Stomach (tissue), 9 donors: ENCODE measurements around the gene SOX6. TPM values are rescaled to one million over a fixed set of nuclear protein-coding genes. Genes with fewer than 3 reads are reported as not detected.

ENCODE experiments used
- DNase-seq, 2 donors: peaks; one replicate each; pipeline versions ENCODE4 v3.0.0 to v3.0.0-alpha.2; 2013 to 2019
- H3K27ac ChIP-seq, 5 donors: fragments of 200-600 bp in 4 of 5; sonication (generic) in 4 of 5; one replicate each; pipeline ENCODE4 v1.5.1; 2013 to 2019; ENCODE audit warnings: mild to moderate bottlenecking in 1 of 5, moderate library complexity in 1 of 5
- H3K27me3 ChIP-seq, 3 donors: fragments of 200-600 bp; sonication (generic); one replicate each; pipeline ENCODE4 v1.5.1; 2017 to 2019; ENCODE audit warnings: mixed run types in 1 of 3
- H3K36me3 ChIP-seq, 4 donors: fragments of 200-600 bp; sonication (generic); 1 replicate in 3 of 4; 2 replicates in 1 of 4; pipeline ENCODE4 v1.5.1; 2016 to 2019
- H3K4me1 ChIP-seq, 4 donors: fragments of 200-600 bp; sonication (generic); one replicate each; pipeline ENCODE4 v1.5.1; 2016 to 2019
- H3K4me3 ChIP-seq, 4 donors: fragments of 200-600 bp; sonication (generic) in 3 of 4; one replicate each; pipeline ENCODE4 v1.5.1; 2016 to 2019; ENCODE audit warnings: mild to moderate bottlenecking in 1 of 4
- H3K9me3 ChIP-seq, 4 donors: fragments of 200-600 bp; sonication (generic); one replicate each; pipeline ENCODE4 v1.5.1; 2016 to 2019
- CTCF ChIP-seq, 7 experiments: fragments of 450-650 bp in 4 of 7; fragments of 200-600 bp in 3 of 7; sonication (generic) in 3 of 7; IDR thresholded peaks; one replicate each; pipeline ENCODE4 v1.5.1; 2016 to 2019; ENCODE audit warnings: antibody characterized with exemption in 7 of 7, control low read depth in 2 of 7, mild to moderate bottlenecking in 1 of 7
- EP300 ChIP-seq: sonication (generic); formaldehyde crosslinking; IDR thresholded peaks from one replicate; pipeline ENCODE4 v1.6.1; 2017; ENCODE audit warnings: antibody characterized with exemption
- POLR2A ChIP-seq, 4 donors: fragments of 450-650 bp; IDR thresholded peaks; one replicate each; pipeline ENCODE4 v1.6.1; 2016; ENCODE audit warnings: antibody characterized with exemption in 4 of 4, control low read depth in 2 of 4, mild to moderate bottlenecking in 1 of 4, moderate library complexity in 1 of 4
- POLR2AphosphoS5 ChIP-seq, 3 donors: sonication (generic); formaldehyde crosslinking; IDR thresholded peaks; one replicate each; pipeline ENCODE4 v1.6.1; 2016; ENCODE audit warnings: antibody characterized with exemption in 3 of 3
- WGBS, 5 donors: extraction: QIAGEN DNeasy Blood & Tissue Kit in 3 of 5; methylation state at CpG; one replicate each; pipeline versions ENCODE4 v1.1.5 to v1.1.7; 2013 to 2018; 5-methylcytosine and 5-hydroxymethylcytosine counted together
- intact Hi-C: fragments of 100-400 bp; cut with DNase I; formaldehyde crosslinking; loops from one replicate; pipeline ENCODE4 v1.15.1; 2023; ENCODE audit warnings: low total_unique reads
- polyA plus RNA-seq, 3 donors: library from polyadenylated mRNA; stranded (reverse); fragments of 200-250 nt; gene quantifications; one replicate each; pipeline ENCODE4 v1.2.3, GENCODE V29; 2013
- total RNA-seq, 5 donors: library from RNA; depleted of rRNA; stranded (reverse); fragments of >200 nt; gene quantifications; one replicate each; pipeline versions ENCODE4 v1.1.0 to v1.2.3, GENCODE V29; 2014 to 2016
- donor health status: healthy with polysubstance abuse.
- donor health status: Bipolar disorder and iron deficiency.
- donor health status: healthy.

The SOX6 gene
- total and polyA plus RNA-seq, 8 donors = 1.2 to 13.6 (median 4.5) TPM

DNA sequence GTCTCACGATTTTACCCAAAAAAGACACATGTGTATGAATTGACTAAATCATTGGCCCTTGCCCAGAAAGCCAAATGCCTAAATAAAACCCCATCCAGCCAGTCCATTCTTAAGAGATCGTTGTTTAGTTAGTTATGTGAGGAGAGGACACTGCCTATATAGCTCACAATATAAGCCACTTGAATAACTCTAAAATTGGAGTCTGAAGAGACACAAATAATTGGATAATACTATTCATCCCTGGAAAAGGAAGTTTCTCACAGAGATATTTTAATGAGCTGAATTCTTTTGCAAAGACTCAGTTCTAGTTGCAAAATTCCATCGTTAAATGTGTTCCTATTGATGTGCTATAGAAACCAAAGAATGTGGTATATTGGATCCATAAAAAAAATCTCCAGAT is 176.7 kb downstream of the SOX6 start:
- 77 to 89% (median 81%) methylated on average over 3 of the region's 3 CpGs for WGBS, 5 donors
- no peaks in the 10 kb centered on the region for H3K9me3 ChIP-seq
- H3K27ac ChIP-seq = no peak overlapping the region
- intact Hi-C loops = no loop called here
- peaks cover 0 to 9% (median 0%) of the 10 kb centered on the region in 4 donors for H3K4me1 ChIP-seq
- no peaks in the 10 kb centered on the region for H3K27me3 ChIP-seq
- TF ChIP-seq POLR2AphosphoS5 (IDR thresholded peaks at IDR 0.05) (no peak), POLR2A (IDR thresholded peaks at IDR 0.05) (no peak), EP300 (no peak), CTCF (IDR thresholded peaks at IDR 0.05) (no peak)
- no peak for DNase-seq
- H3K36me3 ChIP-seq = no peaks in the 10 kb centered on the region
- H3K4me3 ChIP-seq = no peak overlapping the region

DNA sequence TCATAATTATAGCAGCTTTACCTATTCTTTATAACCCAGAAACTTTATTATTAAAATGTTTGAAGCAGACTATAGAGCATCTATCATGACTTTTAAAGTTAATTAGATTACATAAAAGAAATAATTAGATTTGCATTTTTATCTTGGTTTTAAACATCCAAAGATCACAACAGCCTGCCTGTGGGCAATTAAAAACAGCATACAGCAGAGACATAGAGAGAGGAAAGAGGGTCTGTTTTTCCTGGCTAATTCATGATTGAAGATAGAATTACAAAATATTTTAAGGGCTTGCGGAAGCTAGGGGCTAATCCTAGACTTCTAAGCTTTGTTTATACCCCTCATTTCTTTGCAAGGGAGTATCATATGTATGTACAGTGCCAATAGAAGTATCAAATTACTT is 178.1 kb downstream of the SOX6 start:
- intact Hi-C loops = no loop called here
- H3K9me3 ChIP-seq = no peaks in the 10 kb centered on the region
- 93 to 98% (median 96%) methylated on average over 1 of the region's 1 CpG for WGBS, 5 donors
- no peaks in the 10 kb centered on the region for H3K4me1 ChIP-seq
- no peak for DNase-seq
- TF ChIP-seq CTCF (IDR thresholded peaks at IDR 0.05) = no peak
- TF ChIP-seq POLR2AphosphoS5 (IDR thresholded peaks at IDR 0.05) = no peak
- no peak for TF ChIP-seq POLR2A (IDR thresholded peaks at IDR 0.05)
- no peak for TF ChIP-seq EP300
- H3K27ac ChIP-seq = no peak overlapping the region
- no peak overlapping the region for H3K4me3 ChIP-seq
- H3K27me3 ChIP-seq = no peaks in the 10 kb centered on the region
- H3K36me3 ChIP-seq = no peaks in the 10 kb centered on the region

DNA sequence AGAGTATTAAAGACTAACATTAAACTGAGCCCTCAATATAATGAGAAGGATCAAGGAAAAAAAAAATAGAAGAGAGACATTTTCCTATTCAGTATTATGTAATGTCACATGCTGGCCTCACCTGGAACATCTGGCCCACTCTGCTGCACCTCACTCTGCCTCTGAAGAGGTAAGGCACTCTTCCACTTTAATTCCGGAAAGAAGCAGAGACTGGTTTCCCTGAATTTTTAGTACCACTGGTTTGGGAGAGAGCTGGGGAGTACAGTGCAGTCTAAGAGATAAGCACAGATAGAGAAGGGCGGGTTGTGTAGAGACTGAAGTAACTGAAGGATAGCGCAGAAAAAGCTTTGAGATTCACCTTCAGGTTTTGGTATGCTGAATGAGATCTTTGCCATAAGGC is 178.7 kb downstream of the SOX6 start:
- Histone ChIP-seq H3K27me3 (no peaks in the 10 kb centered on the region), H3K9me3 (no peaks in the 10 kb centered on the region), H3K4me3 (no peak overlapping the region), H3K36me3 (no peaks in the 10 kb centered on the region), H3K4me1 (no peaks in the 10 kb centered on the region), H3K27ac (no peak overlapping the region)
- DNase-seq = no peak
- intact Hi-C loops = no loop called here
- no peak for TF ChIP-seq CTCF (IDR thresholded peaks at IDR 0.05)
- no peak for TF ChIP-seq EP300
- TF ChIP-seq POLR2A (IDR thresholded peaks at IDR 0.05) = no peak
- no peak for TF ChIP-seq POLR2AphosphoS5 (IDR thresholded peaks at IDR 0.05)
- 91 to 98% (median 95%) methylated on average over 3 of the region's 3 CpGs for WGBS, 5 donors

GRCh38 chr11:16173798-16174197 is 182.5 kb downstream of the SOX6 start:
- DNase-seq = no peak
- no peak overlapping the region for H3K27ac ChIP-seq
- intact Hi-C loops = no loop called here
- peaks cover 0 to 4% (median 0%) of the 10 kb centered on the region in 4 donors for H3K4me1 ChIP-seq
- no peaks in the 10 kb centered on the region for H3K27me3 ChIP-seq
- no peak overlapping the region for H3K4me3 ChIP-seq
- H3K36me3 ChIP-seq = no peaks in the 10 kb centered on the region
- no peaks in the 10 kb centered on the region for H3K9me3 ChIP-seq
- no peak for TF ChIP-seq EP300
- TF ChIP-seq POLR2A (IDR thresholded peaks at IDR 0.05) = no peak
- TF ChIP-seq CTCF (IDR thresholded peaks at IDR 0.05) = no peak
- no peak for TF ChIP-seq POLR2AphosphoS5 (IDR thresholded peaks at IDR 0.05)
